ENCODE measurements around the gene TUSC2.

Gene TUSC2

GRCh38 chr3:50341537-50341936, 13.5 kb upstream of the TUSC2 start:
- Histone ChIP-seq H2AFZ (ENCODE audit: low read length) (no peak overlapping the region), H3K4me1 (ENCODE audit: insufficient read depth, low read length, severe bottlenecking) (peaks cover 48% of the 10 kb centered on the region), H3K27me3 (ENCODE audit: insufficient read depth, low read length) (no peaks in the 10 kb centered on the region), H3K9me2 (ENCODE audit: low read depth, low read length) (no peaks in the 10 kb centered on the region), H3K9ac (ENCODE audit: low read length) (no peak overlapping the region; the same call in 1 of the 2 replicates), H3K4me3 (ENCODE audit: low read depth, low read length, poor library complexity, severe bottlenecking) (peak overlapping the region; percentile 58), H4K20me1 (ENCODE audit: insufficient read depth, low read length) (no peaks in the 10 kb centered on the region), H3K4me2 (ENCODE audit: low read length) (peak overlapping the region; percentile 76; the same call in 1 of the 2 replicates), H3K36me3 (ENCODE audit: insufficient read depth, low read length) (peaks cover 3% of the 10 kb centered on the region; the same call in 1 of the 2 replicates), H3K79me2 (ENCODE audit: insufficient read depth, low read length) (peaks cover 3% of the 10 kb centered on the region), H3K27ac (ENCODE audit: low read depth, low read length, poor library complexity, severe bottlenecking) (no peak overlapping the region), H3K9me3 (ENCODE audit: low read length) (no peaks in the 10 kb centered on the region), H3F3A (ENCODE audit: insufficient read depth, low read length) (0 out of 2 replicates have a peak, but pooled peaks cover 5% of the 10 kb centered on the region)
- TF ChIP-seq CTCF (IDR thresholded peaks at IDR 0.05; ENCODE audit: low read length) (no peak), EZH2 (IDR thresholded peaks at IDR 0.05; ENCODE audit: borderline replicate concordance, low read length) (no peak)

- Histone ChIP-seq H3K9me2 (ENCODE audit: low read depth, low read length) (no peaks in the 10 kb centered on the region), H3K27ac (ENCODE audit: low read depth, low read length, poor library complexity, severe bottlenecking) (no peak within 1 kb of the TSS), H3K36me3 (ENCODE audit: insufficient read depth, low read length) (peaks cover 4% of the 10 kb centered on the region; the same call in 1 of the 2 replicates), H3F3A (ENCODE audit: insufficient read depth, low read length) (0 out of 2 replicates have a peak, but pooled peaks cover 5% of the 10 kb centered on the region), H2AFZ (ENCODE audit: low read length) (no peak within 1 kb of the TSS), H3K4me2 (ENCODE audit: low read length) (peak within 1 kb of the TSS; percentile 76), H4K20me1 (ENCODE audit: insufficient read depth, low read length) (no peaks in the 10 kb centered on the region), H3K27me3 (ENCODE audit: insufficient read depth, low read length) (no peaks in the 10 kb centered on the region), H3K4me1 (ENCODE audit: insufficient read depth, low read length, severe bottlenecking) (peaks cover 52% of the 10 kb centered on the region), H3K79me2 (ENCODE audit: insufficient read depth, low read length) (peaks cover 12% of the 10 kb centered on the region), H3K4me3 (ENCODE audit: low read depth, low read length, poor library complexity, severe bottlenecking) (peak within 1 kb of the TSS; percentile 58), H3K9ac (ENCODE audit: low read length) (peak within 1 kb of the TSS; percentile 53), H3K9me3 (ENCODE audit: low read length) (no peaks in the 10 kb centered on the region)
- TF ChIP-seq EZH2 (IDR thresholded peaks at IDR 0.05; ENCODE audit: borderline replicate concordance, low read length) (no peak), CTCF (IDR thresholded peaks at IDR 0.05; ENCODE audit: low read length) (no peak)
Observed at GRCh38 chr3:50340448-50341329, 12.7 kb upstream of the TUSC2 start, which contains the start of gene RASSF1. Gene RASSF1 (minus strand): TSS chr3:50340836. CDS start chr3:50340805, 31 bp downstream.

GRCh38 chr3:50340147-50340447, 12.1 kb upstream of the TUSC2 start:
- H3K4me3 ChIP-seq (ENCODE audit: low read depth, low read length, poor library complexity, severe bottlenecking) = peak overlapping the region; percentile 58
- no peaks in the 10 kb centered on the region for H3K9me3 ChIP-seq (ENCODE audit: low read length)
- H4K20me1 ChIP-seq (ENCODE audit: insufficient read depth, low read length) = no peaks in the 10 kb centered on the region
- 0 out of 2 replicates have a peak, but pooled peaks cover 5% of the 10 kb centered on the region for H3F3A ChIP-seq (ENCODE audit: insufficient read depth, low read length)
- no peaks in the 10 kb centered on the region for H3K9me2 ChIP-seq (ENCODE audit: low read depth, low read length)
- no peaks in the 10 kb centered on the region for H3K27me3 ChIP-seq (ENCODE audit: insufficient read depth, low read length)
- H3K36me3 ChIP-seq (ENCODE audit: insufficient read depth, low read length) = peaks cover 4% of the 10 kb centered on the region; the same call in 1 of the 2 replicates
- peaks cover 18% of the 10 kb centered on the region for H3K79me2 ChIP-seq (ENCODE audit: insufficient read depth, low read length)
- no peak overlapping the region for H2AFZ ChIP-seq (ENCODE audit: low read length)
- peak overlapping the region; percentile 76 for H3K4me2 ChIP-seq (ENCODE audit: low read length)
- no peak for TF ChIP-seq EZH2 (IDR thresholded peaks at IDR 0.05; ENCODE audit: borderline replicate concordance, low read length)
- TF ChIP-seq CTCF (IDR thresholded peaks at IDR 0.05; ENCODE audit: low read length) = no peak
- H3K4me1 ChIP-seq (ENCODE audit: insufficient read depth, low read length, severe bottlenecking) = peaks cover 52% of the 10 kb centered on the region
- H3K9ac ChIP-seq (ENCODE audit: low read length) = peak overlapping the region; percentile 53; the same call in 1 of the 2 replicates
- H3K27ac ChIP-seq (ENCODE audit: low read depth, low read length, poor library complexity, severe bottlenecking) = no peak overlapping the region
